ENCODE results near the gene AGL.
"Not testable (repeated sequence)": the region's sequence is repeated elsewhere in the genome, so short reads cannot be mapped to it uniquely, and the experiment has no call there.

The AGL gene

GRCh38 chr1:99851850-99852454 is 1.8 kb downstream of the AGL start:
- no peak for DNase-seq

GRCh38 chr1:99852648-99853047 is 2.5 kb downstream of the AGL start:
- DNase-seq: no peak

DNA sequence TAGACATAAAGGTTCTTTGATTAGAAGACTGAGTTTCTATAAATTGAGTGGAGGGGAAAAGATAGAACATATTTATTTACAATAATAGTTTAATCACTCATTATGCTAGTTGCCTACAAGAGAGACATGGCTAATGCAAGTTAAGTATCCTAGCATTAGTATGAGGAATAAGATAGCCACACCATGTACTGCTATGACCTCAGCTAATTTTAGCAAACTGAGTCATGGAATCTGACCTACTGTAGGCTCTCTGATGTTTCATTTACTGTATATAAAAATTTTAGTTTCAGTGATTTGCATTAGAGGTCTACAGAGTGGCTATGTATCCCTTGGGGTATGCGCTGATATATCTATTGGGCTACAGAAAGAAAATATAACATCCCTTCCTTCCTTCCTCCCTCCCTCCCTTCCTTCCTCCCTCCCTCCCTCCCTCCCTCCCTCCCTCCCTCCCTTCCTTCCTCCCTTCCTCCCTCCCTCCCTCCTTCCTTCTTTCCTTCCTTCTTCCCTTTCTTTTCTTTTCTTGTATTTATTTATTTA is 5.8 kb downstream of the AGL start:
- no peak for DNase-seq

DNA sequence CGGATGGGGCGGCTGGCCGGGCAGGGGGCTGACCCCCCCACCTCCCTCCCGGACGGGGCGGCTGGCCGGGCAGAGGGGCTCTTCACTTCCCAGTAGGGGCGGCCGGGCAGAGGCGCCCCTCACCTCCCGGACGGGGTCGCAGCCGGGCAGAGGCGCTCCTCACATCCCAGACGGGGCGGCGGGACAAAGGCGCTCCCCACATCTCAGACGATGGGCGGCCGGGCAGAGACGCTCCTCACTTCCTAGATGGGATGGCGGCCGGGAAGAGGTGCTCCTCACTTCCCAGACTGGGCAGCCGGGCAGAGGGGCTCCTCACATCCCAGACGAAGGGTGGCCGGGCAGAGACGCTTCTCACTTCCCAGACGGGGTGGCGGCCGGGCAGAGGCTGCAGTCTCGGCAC is 6.9 kb downstream of the AGL start:
- not testable (repeated sequence) for DNase-seq

DNA sequence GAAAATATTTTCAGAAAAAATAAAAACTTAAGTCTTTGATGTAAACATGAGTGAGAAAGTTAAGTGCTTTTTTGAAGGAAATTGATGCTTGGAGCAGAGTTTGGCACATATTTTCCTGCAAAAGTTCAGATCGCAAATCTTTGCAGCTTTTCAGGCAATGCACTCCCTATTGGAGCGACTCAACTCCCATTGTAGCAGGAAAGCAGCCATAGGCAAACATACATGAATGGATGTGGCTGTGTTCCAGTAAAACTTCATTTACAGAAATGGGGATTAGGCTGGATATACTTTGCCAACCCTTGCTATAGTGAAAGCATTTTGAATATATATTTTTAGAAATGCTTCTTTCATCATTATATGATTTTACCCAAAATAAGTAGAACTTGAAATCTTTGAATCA is 8.1 kb downstream of the AGL start:
- DNase-seq: peak; percentile 3

DNA sequence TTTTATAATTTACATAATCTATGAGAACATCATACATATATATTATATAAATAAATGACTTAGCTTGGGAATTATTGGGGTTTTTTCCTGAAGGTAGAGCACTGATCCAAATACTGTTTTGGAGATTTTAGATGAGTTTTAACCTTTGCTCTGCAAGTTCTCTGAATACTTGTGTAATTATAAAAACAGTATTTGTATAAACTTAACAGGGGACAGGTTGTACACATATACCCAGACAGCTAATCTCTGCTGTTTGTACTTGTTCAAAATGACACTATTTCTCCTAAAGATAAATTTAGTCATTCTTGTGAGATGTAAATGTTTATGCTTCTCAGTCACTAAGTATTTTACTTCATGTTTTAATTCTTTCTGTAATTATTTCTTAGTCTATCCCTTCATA is 8.7 kb downstream of the AGL start:
- no peak for DNase-seq

GRCh38 chr1:99860703-99861102 is 10.5 kb downstream of the AGL start:
- DNase-seq: no peak

GRCh38 chr1:99867682-99868081 is 17.5 kb downstream of the AGL start:
- no peak for DNase-seq

- DNase-seq: no peak
Observed at GRCh38 chr1:99869304-99869703, 19.1 kb downstream of the AGL start.

DNA sequence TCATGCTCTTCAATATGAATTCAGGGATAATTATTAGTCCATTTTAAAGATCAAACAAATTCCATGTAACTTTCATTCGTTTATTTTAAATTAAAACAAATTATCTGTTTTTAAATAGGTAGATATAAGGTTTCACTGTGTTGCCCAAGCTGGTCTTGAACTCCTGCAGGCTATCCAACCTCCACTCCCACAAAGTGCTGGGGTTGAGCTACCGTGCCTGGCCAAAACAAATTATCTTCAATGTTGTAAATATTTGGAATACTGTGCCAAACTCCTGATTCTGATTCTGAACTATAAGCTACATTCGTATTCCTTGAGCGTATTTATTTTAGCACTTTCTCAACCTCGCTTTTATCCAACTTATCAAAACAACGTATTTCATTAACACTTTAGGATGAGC is 19.6 kb downstream of the AGL start:
- DNase-seq: no peak

- DNase-seq: no peak
Observed at GRCh38 chr1:99872063-99872462, 21.9 kb downstream of the AGL start.

- DNase-seq: no peak
Observed at GRCh38 chr1:99877568-99877967, 27.4 kb downstream of the AGL start.

DNA sequence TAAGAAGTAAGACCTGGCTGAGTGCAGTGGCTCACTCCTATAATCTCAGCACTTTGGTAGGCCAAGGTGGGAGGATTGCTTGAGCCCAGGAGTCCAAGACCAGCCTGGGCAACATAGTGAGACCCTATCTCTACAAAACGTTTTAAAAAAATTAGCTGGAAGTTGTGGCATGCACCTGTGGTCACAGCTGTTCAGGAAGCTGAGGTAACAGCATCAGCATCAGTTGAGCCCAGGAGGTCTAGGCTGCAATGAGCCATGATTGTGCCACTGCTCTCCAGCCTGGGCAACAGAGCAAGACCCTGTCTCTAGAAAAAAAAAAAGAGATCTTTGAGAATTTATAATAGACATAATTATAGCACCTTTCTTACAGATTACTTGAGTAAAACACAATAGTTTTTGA is 36.0 kb downstream of the AGL start:
- DNase-seq: no peak

DNA sequence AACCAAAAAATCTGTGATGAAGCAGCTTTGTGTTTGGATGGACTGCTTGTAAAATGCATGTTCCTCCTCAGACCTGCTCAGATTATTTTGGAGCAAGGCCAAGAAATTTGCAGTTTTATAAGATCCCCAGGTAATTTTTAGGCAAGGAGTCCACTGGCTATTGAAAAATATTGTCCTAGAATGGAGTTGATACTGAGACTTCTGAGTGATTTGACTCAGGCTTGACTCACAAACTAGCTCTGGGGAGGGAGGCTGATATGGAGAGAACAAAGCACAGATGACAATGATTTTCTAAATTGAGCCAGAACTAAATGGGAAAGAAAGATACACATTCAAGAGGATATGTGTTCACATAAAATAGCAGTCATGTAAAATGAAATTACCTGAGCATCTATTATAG is 36.7 kb downstream of the AGL start:
- DNase-seq: no peak

DNA sequence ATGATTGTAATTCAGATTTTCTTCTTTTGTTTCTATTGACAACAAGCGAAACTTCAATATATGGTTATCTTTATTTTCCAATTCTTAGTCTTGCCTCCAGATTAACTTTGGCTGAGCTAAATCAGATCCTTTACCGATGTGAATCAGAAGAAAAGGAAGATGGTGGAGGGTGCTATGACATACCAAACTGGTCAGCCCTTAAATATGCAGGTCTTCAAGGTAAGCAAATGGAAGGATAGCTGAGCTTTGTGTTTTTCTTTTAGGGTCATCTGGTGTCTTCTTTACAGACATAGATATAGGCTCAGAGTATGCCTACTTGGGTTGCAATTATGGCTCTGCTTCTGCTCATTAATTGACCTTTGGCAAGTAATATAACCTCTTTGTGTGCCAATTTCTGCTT is 37.7 kb downstream of the AGL start:
- DNase-seq: no peak

DNA sequence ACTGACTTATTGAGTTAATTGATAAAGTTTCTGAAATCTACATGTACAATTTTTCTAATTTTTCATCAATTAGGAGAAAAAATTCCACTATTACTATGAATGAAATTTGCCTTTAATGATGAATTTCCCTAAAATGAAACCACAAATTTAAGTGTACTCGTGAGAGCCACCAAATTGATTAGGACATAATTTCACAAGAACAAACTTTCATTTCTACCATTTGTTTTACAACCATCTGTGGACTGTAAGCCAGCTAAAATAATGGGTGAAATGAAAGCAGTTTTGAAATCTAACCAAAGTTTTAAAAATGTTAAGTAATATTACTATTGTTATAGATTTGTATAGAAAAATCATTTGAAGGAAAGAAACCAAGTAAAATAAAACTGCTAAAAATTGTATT is 41.8 kb downstream of the AGL start:
- DNase-seq: no peak

- DNase-seq: not testable (repeated sequence)
Observed at GRCh38 chr1:99903278-99903677, 53.1 kb downstream of the AGL start.

DNA sequence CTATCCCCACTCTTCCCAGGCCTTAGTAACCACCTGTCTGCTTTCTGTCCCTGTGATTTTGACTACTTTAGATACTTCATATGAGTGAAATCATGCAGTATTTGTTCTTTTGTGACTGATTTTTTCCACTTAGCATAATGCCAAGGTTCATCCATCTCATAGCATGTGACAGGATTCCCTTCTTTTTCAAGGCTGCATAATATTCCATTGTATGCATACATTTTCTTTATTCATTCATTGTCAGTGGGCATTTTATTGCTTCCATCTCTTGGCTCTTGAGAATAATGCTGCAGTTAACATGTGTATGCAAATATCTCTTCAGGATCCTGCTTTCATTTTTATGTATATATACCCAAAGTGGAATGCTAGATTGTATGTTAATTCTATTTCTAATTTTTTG is 56.4 kb downstream of the AGL start:
- no peak for DNase-seq

GRCh38 chr1:99917214-99917613 is 67.1 kb downstream of the AGL start:
- no peak for DNase-seq

DNA sequence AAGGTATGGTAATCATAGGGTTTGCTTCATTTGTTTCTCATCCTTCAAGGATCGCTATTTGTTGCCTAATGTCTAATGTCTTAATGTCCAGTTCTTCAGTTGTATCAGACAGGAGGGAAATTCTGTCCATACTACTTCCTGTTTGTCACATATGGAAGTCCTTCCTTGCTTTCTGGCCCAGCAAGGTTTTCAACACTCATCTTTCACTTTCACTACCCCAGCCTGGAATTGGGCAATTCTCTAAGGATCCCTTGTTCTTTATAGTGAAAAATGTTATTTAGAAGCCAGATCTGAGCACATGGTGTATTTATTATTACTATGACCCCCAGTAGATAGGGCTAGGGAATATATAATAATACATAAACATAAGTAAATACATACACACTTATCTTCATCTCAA is 69.1 kb downstream of the AGL start:
- DNase-seq: no peak

- DNase-seq: no peak
Observed at GRCh38 chr1:99934801-99935200, 84.6 kb downstream of the AGL start.

GRCh38 chr1:99935534-99935933 is 85.4 kb downstream of the AGL start:
- DNase-seq: no peak

DNA sequence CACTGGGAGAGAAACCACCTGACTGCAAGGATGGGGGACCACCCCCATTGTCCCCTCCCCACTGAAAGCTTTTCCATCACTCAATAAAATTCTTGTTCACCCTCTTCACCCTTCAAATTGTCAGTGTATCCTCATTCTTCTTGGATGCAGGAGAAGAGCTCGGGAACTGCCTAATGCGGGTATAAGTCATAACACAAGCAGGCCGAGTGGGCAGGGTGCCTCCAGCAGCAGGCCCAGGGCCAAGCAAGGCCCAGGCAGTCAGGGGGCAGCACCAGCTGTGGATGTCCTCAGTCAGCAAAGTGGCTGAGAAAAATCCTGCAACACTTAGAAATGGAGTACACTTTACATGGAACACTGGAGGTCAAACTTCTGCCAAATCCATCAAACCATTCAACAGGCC is 85.9 kb downstream of the AGL start:
- DNase-seq: no peak

- peak; percentile 23 for DNase-seq
Observed at GRCh38 chr1:99942723-99943122, 92.6 kb downstream of the AGL start.

DNA sequence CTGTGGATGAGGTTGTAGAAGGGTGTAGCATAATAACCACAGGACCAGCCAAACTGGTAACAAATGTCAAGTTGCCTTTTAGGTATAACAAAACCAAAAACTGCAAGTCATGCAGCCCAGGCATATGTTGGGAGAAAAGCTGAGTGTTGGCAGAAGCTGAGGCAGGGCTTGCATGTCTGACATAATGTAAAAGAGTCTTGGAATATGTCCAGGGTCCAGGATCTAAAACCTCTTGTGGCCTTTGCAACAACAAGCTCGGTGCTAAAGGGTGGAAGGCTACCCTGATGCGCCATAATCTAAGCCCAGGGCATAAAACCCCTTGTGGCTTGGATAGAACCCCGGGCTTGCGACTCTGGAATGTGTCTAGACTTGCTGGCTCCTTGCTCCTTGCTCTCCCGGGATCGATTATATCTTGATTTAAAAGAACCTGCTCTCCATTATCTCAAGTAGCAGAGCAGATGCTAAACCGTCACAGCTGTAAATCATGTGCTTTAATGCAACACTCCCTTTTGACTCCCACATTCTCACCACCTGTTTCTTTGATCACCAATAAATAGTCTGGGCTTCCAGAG is 93.1 kb downstream of the AGL start:
- DNase-seq: peak; percentile 93
